HCT116 (cell line): ENCODE results near the gene DENND2D.

Source experiments
- CEBPB ChIP-seq: IDR thresholded peaks from 2 replicates; pipeline ENCODE4 v1.6.1; 2012; ENCODE audit warnings: low read depth
- CTCF ChIP-seq, 3 experiments: fragments of 200-600 bp in 1 of 3; sonication (generic) in 1 of 3; IDR thresholded peaks in 2 of 3; conservative IDR thresholded peaks in 1 of 3; 2 replicates each; pipeline ENCODE4 v1.5.1; 2012 to 2017; ENCODE audit warnings: low read depth in 2 of 3, low read length in 2 of 3, antibody characterized with exemption in 1 of 3, borderline replicate concordance in 1 of 3, control low read depth in 1 of 3, mild to moderate bottlenecking in 1 of 3, mixed read lengths in 1 of 3, mixed run types in 1 of 3, moderate library complexity in 1 of 3; ENCODE audit not compliant: insufficient read depth in 1 of 3
- POLR2A ChIP-seq: IDR thresholded peaks from 2 replicates; pipeline ENCODE4 v1.7.0; 2011; ENCODE audit warnings: borderline replicate concordance; ENCODE audit not compliant: insufficient read depth, insufficient read length; ENCODE audit errors: extremely low read depth
- POLR2AphosphoS5 ChIP-seq: IDR thresholded peaks from 2 replicates; pipeline ENCODE4 v1.6.1; 2011; ENCODE audit warnings: mild to moderate bottlenecking, low read depth, low read length, moderate library complexity
- SRF ChIP-seq: IDR thresholded peaks from 2 replicates; pipeline ENCODE4 v1.6.1; 2012; ENCODE audit warnings: low read depth

DNA sequence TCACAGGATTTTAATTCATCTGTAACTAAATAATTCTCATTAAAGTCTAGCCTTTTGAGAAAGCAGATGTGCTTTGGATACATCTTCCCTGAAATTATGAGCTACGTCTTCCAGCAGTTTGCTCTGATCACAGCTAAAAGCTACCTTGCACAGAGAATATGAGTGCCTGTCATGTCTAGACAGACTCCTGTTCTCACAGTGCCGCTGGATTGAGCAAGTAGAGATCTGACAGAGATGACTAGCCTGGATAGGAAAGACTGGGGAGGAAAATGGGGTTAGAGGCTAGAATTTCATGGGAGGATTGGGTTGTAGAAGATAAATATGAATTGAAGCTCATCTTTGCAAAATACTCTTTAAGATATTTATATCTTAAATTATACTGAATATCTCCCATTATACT lies 36.3 kb downstream of the DENND2D start:
- TF ChIP-seq POLR2A (no peak), CEBPB (no peak), POLR2AphosphoS5 (no peak), CTCF (IDR thresholded peaks at IDR 0.05 in 2 of 3, conservative IDR thresholded peaks at IDR 0.05 in 1 of 3; ENCODE audit: borderline replicate concordance in 1 of 3, insufficient read depth in 1 of 3, low read depth in 2 of 3, low read length in 2 of 3) (no peak), SRF (no peak)
